Posterior cingulate gyrus (tissue), 11 donors: Measurements from ENCODE around the gene HELZ.
"Not testable (repeated sequence)": the region's sequence is repeated elsewhere in the genome, so short reads cannot be mapped to it uniquely, and the experiment has no call there.

Experiments used
- DNase-seq, 10 donors: peaks; one replicate each; pipeline versions ENCODE4 v3.0.0 to v3.0.0-alpha.2; 2020 to 2021; ENCODE audit warnings: mixed read lengths in 3 of 10
- intact Hi-C: fragments of 100-400 bp; cut with DNase I; formaldehyde crosslinking; loops from one replicate; pipeline ENCODE4 v1.15.1; 2023

The HELZ gene

GRCh38 chr17:67245073-67245693, at the start of gene HELZ:
HELZ (minus strand) TSS chr17:67245196; CDS start chr17:67218804, 26,392 bp downstream.
- intact Hi-C loops: loop anchor here (10.0 kb wide), 1 partner anchor 120 kb away; the partner anchor contains the start of gene PSMD12

DNA sequence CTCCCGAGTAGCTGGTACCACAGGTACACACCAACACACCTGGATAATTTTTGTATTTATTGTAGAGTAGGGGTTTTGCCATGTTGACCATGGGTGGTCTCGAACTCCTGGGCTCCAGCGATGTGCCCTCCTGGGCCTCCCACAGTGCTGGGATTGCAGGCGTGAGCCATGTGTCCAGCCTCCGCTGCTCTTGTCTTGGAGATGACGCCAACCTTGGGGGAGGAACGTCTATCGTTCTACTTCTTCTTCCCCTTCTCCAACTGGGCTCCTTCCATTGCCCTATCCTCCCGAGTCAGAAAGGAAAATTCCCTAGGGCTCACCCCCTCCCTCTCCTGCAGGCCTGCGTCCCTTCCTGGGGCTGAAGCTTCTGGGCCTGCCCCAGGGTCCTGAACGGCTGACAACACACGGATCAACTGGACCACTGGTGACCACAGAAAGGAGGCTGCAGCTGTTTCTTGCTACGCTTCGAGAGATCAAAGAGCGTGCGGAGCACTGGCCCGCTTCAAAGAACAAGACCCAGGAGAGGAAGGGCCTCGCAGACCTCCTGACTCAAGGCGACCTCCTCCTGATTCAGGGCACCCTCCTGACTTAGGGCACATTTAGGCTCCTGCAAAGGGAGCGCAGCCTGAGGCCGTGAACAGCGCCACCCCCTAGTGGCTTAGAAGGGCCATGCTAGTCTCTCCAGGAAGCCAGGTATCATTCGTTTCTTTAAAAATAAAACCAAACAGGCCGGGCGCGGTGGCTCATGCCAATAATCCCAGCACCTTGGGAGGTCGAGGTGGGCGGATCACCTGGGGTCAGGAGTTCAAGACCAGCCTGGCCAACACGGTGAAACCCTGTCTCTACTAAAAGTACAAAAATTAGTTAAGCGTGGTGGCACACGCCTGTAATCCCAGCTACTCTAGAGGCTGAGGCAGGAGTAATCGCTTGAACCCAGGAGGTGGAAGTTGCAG, 48.5 kb upstream of the HELZ start:
- peak in 6 of 10 donors; percentile 16 to 90 (median 26) for DNase-seq
- intact Hi-C loops: no loop called here

More at GRCh38 chr17:67245073-67245693, at the start of gene HELZ:
- peak; percentile 38 to 93 (median 60) for DNase-seq

DNA sequence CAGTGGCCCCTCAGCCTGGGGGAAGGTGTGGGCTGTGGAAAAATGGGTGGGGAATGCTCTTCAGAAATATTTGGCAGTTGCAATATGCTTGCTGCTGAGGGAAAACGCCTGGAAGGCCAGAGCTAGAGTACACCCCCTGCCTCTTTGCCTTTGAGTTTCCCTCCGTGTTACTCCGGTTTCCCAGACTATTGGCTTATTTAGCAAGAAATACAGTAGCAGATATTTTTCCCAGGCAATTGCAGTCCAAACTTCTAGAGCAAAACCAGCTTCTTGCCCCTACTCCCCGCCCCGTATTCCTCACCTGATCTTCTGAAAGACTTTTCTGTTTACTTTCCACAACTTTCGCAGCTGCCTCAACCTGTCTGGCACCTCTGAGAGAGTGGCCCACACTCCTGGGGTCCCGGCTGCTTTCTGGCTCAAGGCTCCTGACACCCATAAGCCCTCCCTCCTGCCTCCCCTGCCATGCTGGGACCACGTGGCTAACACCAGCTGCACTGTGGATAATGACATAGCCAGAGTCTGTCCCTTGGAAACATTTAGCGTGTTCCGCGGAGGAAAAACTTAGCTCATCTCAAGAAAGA, 45.8 kb upstream of the HELZ start:
- intact Hi-C loops: no loop called here
- peak in 1 of 10 donors; percentile 70 for DNase-seq

DNA sequence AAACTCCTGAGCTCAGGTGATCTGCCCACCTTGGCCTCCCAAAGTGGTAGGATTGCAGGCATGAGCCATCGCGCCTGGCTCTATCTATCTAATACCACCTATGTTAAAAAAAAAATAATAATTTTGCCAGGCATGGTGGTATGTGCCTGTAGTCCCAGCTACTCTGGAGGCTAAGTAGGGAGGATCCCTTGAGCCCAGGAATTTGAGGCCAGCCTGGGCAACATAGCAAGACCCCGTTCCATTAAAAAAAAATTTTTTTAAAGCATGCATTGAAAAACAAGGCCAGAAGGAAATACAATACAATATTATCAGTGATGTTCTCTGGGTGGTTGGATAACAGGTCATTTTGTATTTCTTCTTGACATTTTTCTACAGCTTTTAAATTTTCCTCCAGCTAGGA, 45.2 kb upstream of the HELZ start:
- DNase-seq: peak in 1 of 10 donors; percentile 14
- intact Hi-C loops: no loop called here

DNA sequence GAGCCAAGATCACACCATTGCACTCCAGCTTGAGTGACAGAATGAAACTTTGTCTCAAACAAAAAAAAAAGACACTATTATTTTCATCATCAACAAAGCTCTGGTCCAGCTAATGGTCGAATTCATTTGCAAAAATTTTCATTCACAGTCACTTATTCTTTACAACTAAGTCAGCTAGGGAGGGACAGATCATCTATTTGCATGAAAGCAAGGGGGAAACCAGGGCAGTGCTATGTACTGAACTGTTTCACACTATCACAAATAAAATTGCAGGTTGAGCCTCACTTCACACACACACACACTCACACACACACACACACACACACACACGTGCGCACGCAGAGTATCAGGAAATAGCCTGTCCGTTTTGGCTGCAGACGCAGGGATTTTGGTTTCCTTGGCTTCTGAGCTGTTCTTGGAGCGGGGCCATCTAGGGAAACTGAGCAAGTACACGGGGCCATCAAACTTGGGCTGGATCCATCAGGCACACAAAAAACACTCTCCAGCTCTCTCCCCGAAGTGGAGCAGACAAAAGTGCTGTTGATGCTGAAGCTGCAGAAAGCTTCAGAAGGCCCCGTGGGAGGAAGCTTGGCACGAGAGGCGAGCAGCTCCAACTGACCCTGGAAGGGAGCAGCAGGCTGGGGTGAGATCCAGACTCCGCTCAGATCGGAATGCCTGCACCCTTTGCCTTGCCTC, 44.3 kb upstream of the HELZ start:
- intact Hi-C loops: no loop called here
- DNase-seq: peak; percentile 40 to 92 (median 56)

DNA sequence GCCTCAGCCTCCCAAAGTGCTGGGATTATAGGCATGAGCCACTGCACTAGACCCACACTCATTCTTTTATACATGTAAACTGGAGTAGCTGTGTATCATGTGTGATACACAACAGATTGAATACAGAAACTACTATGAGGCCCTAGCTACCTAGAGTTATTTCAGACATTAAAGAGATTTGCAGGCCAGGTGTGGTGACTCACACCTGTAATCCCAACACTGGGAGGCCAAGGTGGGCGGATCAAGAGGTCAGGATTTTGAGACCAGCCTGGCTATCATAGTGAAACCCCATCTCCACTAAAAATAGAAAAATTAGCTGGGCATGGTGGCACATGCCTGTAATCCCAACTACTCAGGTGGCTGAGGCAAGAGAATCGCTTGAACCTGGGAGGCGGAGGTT, 41.8 kb upstream of the HELZ start:
- DNase-seq: peak in 1 of 10 donors; percentile 19
- intact Hi-C loops: not testable (repeated sequence)

DNA sequence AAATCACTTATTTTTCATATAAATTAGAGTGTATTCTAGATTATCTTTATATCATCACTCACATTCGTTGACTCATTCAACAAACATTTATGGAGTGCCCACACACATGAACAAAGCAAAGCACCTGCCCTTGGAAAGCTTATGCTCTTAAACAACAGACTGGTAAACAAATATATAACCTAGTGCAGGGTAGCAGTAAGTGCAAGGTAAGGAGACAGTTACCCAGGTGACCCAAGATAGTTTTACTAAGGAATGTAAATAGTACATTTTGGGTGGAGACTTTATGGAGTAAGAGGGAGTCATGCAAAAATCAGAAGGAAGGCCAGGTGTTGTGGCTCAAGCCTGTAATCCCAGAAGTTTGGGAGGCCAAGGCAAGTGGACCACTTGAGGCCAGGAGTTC, 40.4 kb upstream of the HELZ start:
- intact Hi-C loops: no loop called here
- no peak for DNase-seq

DNA sequence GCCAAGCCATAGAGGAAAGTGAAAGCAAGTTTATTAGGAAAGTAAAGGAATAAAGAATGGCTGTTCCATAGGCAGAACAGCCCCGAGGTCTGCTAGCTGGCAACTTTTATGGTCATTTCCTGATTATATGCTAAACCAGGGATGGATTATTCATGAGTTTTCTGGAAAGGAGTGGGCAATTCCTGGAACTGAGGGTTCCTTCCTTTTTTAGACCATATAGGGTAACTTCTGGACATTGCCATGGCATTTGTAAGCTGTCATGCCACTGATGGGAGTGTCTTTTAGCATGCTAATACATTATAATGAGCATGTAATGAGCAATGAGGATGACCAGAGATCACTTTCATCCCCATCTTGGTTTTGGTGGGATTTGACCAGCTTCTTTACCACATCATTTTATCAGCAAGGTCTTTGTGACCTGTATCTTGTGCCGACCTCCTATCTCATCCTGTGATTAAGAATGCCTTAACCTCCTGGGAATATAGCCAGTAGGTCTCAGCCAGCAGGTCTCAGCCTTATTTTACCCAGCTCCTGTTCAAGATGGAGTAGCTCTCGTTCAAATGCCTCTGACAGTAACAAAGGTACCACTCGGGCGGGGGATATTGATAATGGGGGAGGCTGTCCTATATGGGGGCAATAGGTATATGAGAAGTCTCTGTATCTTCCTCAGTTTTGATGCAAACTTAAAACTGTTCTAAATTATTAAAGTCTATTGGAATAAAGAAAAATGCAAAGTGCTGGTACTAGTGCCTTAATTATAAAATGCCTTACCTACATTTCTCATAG, 38.9 kb upstream of the HELZ start:
- DNase-seq: peak in 1 of 10 donors; percentile 0
- intact Hi-C loops: no loop called here

- intact Hi-C loops: no loop called here
- no peak for DNase-seq
These were observed 36.7 kb upstream of the HELZ start for GRCh38 chr17:67281743-67282142.

- intact Hi-C loops: no loop called here
- DNase-seq: no peak
These were observed 36.1 kb upstream of the HELZ start for GRCh38 chr17:67281053-67281452.

DNA sequence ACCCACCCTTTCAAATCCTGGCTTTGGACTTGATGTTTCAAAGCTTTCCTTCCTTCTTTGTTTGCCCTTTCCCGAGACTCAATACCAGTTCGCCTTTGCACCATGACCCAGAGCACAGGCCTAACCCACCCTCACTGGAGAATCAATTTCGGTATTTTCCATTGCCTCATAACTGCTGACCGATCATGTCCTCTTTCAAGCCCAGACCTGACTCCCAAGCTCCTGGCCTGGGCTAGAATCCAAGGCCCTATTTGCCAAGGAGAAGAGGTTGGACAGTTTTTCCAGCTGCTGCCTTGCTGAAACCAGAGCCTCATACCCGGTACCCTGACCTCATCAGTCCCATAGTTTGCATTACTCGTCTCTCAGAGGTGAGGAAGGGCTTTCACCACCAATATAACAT, 35.3 kb upstream of the HELZ start:
- intact Hi-C loops: no loop called here
- no peak for DNase-seq

DNA sequence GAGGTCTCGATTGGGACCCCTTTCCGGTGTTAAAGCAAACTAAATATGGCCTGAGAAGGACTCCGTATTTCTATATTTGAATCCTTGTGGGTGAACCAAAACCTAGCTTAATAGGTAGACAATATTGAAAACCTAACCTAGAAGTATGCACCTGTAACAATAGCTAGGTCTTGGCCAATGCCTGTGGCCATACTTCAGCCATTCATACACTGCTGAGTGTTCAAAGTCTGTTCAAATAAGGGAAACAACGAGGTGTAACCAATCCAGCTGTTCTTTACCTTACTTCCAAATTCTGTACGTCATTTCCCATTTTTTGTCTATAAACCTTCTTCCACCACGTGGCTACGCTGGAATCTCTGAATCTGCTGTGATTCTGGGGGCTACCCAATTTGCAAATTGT, 34.1 kb upstream of the HELZ start:
- intact Hi-C loops: no loop called here
- DNase-seq: no peak

GRCh38 chr17:67278363-67278762, 33.4 kb upstream of the HELZ start:
- intact Hi-C loops: no loop called here
- no peak for DNase-seq

- DNase-seq: no peak
- intact Hi-C loops: no loop called here
These were observed 31.1 kb upstream of the HELZ start for GRCh38 chr17:67276075-67276474.

DNA sequence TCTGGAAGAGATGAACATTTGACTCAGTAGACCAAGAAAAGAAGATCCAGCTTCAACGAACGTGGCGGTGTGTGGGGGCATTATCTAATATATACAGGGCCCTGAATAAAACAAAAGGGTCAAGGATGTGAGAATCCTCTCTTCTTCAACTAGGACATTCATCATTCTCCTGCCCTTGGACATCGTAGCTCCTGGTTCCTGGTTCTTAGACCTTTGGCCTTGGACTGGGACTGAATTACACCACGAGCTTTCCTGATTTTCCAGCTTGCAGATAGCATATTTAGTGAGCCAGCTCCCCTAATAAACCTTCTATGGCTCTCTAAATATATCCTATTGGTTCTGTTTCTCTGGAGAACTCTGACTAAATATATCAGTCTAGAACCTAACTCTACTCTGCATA, 29.5 kb upstream of the HELZ start:
- no peak for DNase-seq

GRCh38 chr17:67273900-67274299, 28.9 kb upstream of the HELZ start:
- no peak for DNase-seq
- intact Hi-C loops: no loop called here

More for the DNA sequence above, 29.5 kb upstream of the HELZ start:
- intact Hi-C loops: no loop called here

DNA sequence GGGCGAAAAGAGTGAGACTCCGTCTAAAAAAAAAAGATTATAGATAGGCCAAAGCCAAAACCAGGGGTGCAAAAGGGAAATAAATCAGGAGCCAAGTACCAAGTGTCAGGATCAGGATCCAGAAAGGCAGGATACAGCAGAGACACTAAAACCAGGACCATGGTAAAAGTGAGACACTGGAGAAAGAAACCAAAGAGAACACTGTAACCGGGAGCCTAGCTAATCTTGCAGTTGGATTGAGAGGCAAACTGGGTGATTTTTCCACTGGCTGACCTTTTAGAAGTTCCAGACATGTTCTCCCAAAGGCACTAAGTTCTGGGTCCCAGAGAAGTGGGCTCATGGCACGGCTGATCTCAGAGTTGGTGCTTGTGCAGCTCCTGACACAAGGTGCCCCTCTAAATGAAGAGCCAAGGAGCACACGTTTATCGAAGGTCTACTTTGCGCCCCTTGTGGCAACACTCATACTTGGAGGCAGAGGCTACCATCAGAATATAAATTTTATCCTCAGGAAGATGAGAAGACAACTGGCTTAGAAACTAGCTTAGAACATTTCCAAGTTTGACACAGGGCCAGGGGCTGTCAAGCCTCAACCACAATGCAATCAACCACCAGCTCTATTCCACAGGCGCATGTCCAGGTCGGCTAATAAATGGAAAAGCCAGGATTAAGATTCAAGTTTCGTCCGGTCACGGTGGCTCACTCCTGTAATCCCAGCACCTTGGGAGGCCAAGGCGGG, 27.5 kb upstream of the HELZ start:
- intact Hi-C loops: no loop called here
- DNase-seq: peak in 1 of 10 donors; percentile 12

DNA sequence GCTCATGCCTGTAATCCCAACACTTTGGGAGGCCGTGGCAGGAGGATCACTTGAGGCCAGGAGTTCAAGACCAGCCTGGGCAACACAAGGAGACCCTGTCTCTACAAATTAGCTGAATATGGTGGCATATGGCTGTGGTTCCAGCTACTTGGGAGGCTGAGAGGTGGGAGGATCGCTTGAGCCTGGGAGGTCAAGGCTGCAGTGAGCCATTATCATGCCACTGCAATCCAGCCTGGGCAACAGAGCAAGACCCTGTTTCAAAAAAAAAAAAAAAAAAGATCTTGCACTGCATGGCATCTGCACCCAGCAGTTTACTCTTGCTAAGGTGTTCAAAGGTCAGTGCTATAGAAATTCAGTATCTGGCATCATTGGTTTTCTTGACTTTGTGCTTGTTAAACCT, 26.2 kb upstream of the HELZ start:
- DNase-seq, intact Hi-C loops: not testable (repeated sequence)

DNA sequence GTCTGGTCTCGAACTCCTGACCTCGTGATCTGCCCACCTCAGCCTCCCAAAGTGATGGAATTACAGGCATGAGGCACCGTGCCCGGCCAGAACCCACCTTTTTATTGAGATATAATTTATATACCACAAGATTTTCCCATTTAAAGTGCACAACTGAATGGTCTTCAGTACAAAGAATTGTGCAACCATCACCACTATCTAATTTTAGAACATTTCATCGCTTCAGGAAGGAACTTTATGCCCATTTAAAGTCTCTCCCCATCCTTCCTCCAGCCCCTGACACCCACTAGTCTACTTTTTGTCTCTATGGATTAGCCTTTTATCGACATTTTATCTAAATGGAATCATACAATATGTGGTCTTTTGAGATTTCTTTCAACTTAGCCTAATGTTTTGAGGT, 25.4 kb upstream of the HELZ start:
- no peak for DNase-seq
- intact Hi-C loops: no loop called here
